GM21717 (cell line): ENCODE measurements around the gene SLC17A9.

ENCODE experiments used
- ATAC-seq: cut with Tn5 transposase; IDR thresholded peaks from one replicate; pipeline ENCODE4 v1.9.1; 2021; ENCODE audit warnings: mild to moderate bottlenecking, moderate library complexity; ENCODE audit not compliant: unreplicated experiment

Gene SLC17A9

GRCh38 chr20:62937268-62938104 lies 15.0 kb upstream of the SLC17A9 start:
- peak; percentile 57 for ATAC-seq

GRCh38 chr20:62938105-62938888 lies 14.2 kb upstream of the SLC17A9 start, which contains the start of gene GID8:
GID8 (plus strand) TSS chr20:62938147; CDS start chr20:62941503, 3,356 bp downstream.
- peak; percentile 35 for ATAC-seq

- ATAC-seq, result no peak
These were observed 11.6 kb upstream of the SLC17A9 start for GRCh38 chr20:62940875-62941274.

GRCh38 chr20:62941792-62942191 lies 10.7 kb upstream of the SLC17A9 start:
- no peak for ATAC-seq

GRCh38 chr20:62942456-62942855 lies 10.1 kb upstream of the SLC17A9 start:
- no peak for ATAC-seq

- no peak for ATAC-seq
These were observed 9.1 kb upstream of the SLC17A9 start for GRCh38 chr20:62943396-62943795.

GRCh38 chr20:62944184-62944583 lies 8.3 kb upstream of the SLC17A9 start:
- no peak for ATAC-seq

GRCh38 chr20:62944746-62945145 lies 7.8 kb upstream of the SLC17A9 start:
- no peak for ATAC-seq

GRCh38 chr20:62945771-62946339 lies 6.7 kb upstream of the SLC17A9 start:
- ATAC-seq, result no peak

- no peak for ATAC-seq
These were observed 5.6 kb upstream of the SLC17A9 start for GRCh38 chr20:62946918-62947317.

- ATAC-seq, result no peak
These were observed 4.8 kb upstream of the SLC17A9 start for GRCh38 chr20:62947532-62948300.

GRCh38 chr20:62949153-62949821 lies 3.2 kb upstream of the SLC17A9 start:
- no peak for ATAC-seq

GRCh38 chr20:62949962-62950361 lies 2.5 kb upstream of the SLC17A9 start:
- ATAC-seq, result no peak

- ATAC-seq, result no peak
These were observed 1.8 kb upstream of the SLC17A9 start for GRCh38 chr20:62950741-62951140.

GRCh38 chr20:62951143-62951895 lies 1.2 kb upstream of the SLC17A9 start:
- ATAC-seq, result no peak

GRCh38 chr20:62951896-62952372 lies 575 bp upstream of the SLC17A9 start:
- ATAC-seq, result no peak

- peak; percentile 6 for ATAC-seq
These were observed 694 bp downstream of the SLC17A9 start for GRCh38 chr20:62952968-62953838.
